Pancreas (tissue), 10 donors: ENCODE results near the gene MYL10. TPM values are rescaled to one million over a fixed set of nuclear protein-coding genes. Genes with fewer than 3 reads are reported as not detected.

Experiments used
- ATAC-seq, 4 donors: fragments of 200-7000 bp; cut with Tn5 transposase; one replicate each; pipeline versions ENCODE4 v1.8.0 to v1.9.1; 2020; ENCODE audit warnings: mild to moderate bottlenecking in 4 of 4, moderate library complexity in 4 of 4
- DNase-seq, 6 donors: peaks; one replicate each; pipeline ENCODE4 v3.0.0-alpha.2; 2020
- FAIRE-seq: peaks from 2 replicates; lab custom pipeline; 2012; peaks lifted over from hg19 to GRCh38; lab: Jason Lieb, UNC
- H3K27ac ChIP-seq, 4 donors: fragments of 200-600 bp; sonication (generic); 1 replicate in 3 of 4; 2 replicates in 1 of 4; pipeline versions ENCODE4 v1.5.0 to v1.8.0; 2020
- H3K27me3 ChIP-seq, 4 donors: fragments of 200-600 bp; one replicate each; pipeline ENCODE4 v1.8.0; 2021
- H3K36me3 ChIP-seq, 3 donors: fragments of 200-600 bp; sonication (generic) in 1 of 3; one replicate each; pipeline versions ENCODE4 v1.5.0 to v1.8.0; 2020 to 2021
- H3K4me1 ChIP-seq, 3 donors: fragments of 200-600 bp; one replicate each; pipeline ENCODE4 v1.8.0; 2021
- H3K4me3 ChIP-seq, 4 donors: fragments of 200-600 bp; sonication (generic) in 2 of 4; one replicate each; pipeline versions ENCODE4 v1.5.0 to v1.8.0; 2020 to 2021
- H3K9me3 ChIP-seq, 4 donors: fragments of 200-600 bp; one replicate each; pipeline ENCODE4 v1.8.0; 2021
- CTCF ChIP-seq, 4 donors: fragments of 200-600 bp; sonication (generic) in 3 of 4; IDR thresholded peaks; one replicate each; pipeline versions ENCODE4 v1.5.0 to v1.8.0; 2021; ENCODE audit warnings: antibody characterized with exemption in 4 of 4
- WGBS, 2 donors: extraction: QIAGEN DNeasy Blood & Tissue Kit; methylation state at CpG; one replicate each; pipeline ENCODE4 v1.1.7; 2013; 5-methylcytosine and 5-hydroxymethylcytosine counted together
- intact Hi-C, 3 donors: fragments of 100-400 bp; cut with DNase I; formaldehyde crosslinking; loops; one replicate each; pipeline versions ENCODE4 v1.11.1 to v1.14.2; 2022
- polyA plus RNA-seq, 2 donors: library from polyadenylated mRNA; stranded (reverse); fragments of 200-250 nt; gene quantifications; one replicate each; pipeline ENCODE4 v1.2.3, GENCODE V29; 2013
- total RNA-seq, 6 donors: library from RNA; stranded (reverse); fragmentation: NEBNext Ultra II Directional in 4 of 6; extraction: Animal tissue kit (Norgen Biotek cat#: 25700) in 4 of 6; gene quantifications; one replicate each; pipeline versions ENCODE4 v1.2.1 to v1.2.4, GENCODE V29; 2021 to 2023
- donor health status: healthy with polysubstance abuse.
- donor health status: DM: no; HTN: no; CAD: no; lungs with moderate emphysema.
- donor health status: DM: no; HTN: no; CAD: no.
- donor health status: control.
- donor health status: control.
- donor health status: Bipolar disorder and iron deficiency.
- donor health status: DM: yes; HTN: yes; CAD: no.
- donor health status: DM: no; HTN: no; CAD: no.
- donor health status: DM: no; HTN: no; CAD: no.
- donor health status: DM: yes; HTN: yes; CAD: no.

The MYL10 gene
- total and polyA plus RNA-seq, 8 donors, result not detected

GRCh38 chr7:101666741-101667140 lies 37.6 kb upstream of the MYL10 start:
- no peak for TF ChIP-seq CTCF (IDR thresholded peaks at IDR 0.05)
- no peak for ATAC-seq
- Histone ChIP-seq H3K36me3 (no peaks in the 10 kb centered on the region), H3K27me3 (no peaks in the 10 kb centered on the region), H3K4me3 (no peak overlapping the region), H3K27ac (no peak overlapping the region), H3K4me1 (no peaks in the 10 kb centered on the region), H3K9me3 (no peaks in the 10 kb centered on the region)
- DNase-seq, result no peak
- intact Hi-C loops, result no loop called here
- 74 to 83% methylated on average over 4 of the region's 4 CpGs for WGBS, 2 donors
- no peak for FAIRE-seq

- WGBS, 2 donors, result 71 to 84% methylated on average over 8 of the region's 8 CpGs
- Histone ChIP-seq H3K27me3 (no peaks in the 10 kb centered on the region), H3K4me3 (no peak overlapping the region), H3K27ac (no peak overlapping the region), H3K36me3 (no peaks in the 10 kb centered on the region), H3K4me1 (no peaks in the 10 kb centered on the region), H3K9me3 (no peaks in the 10 kb centered on the region)
- FAIRE-seq (no peak), ATAC-seq (no peak), DNase-seq (no peak)
- TF ChIP-seq CTCF (IDR thresholded peaks at IDR 0.05), result no peak
- intact Hi-C loops, result no loop called here
Observed at GRCh38 chr7:101666293-101666692, 37.2 kb upstream of the MYL10 start.

- no peak for ATAC-seq
- no peak for TF ChIP-seq CTCF (IDR thresholded peaks at IDR 0.05)
- no peaks in the 10 kb centered on the region for H3K4me1 ChIP-seq
- H3K9me3 ChIP-seq, result no peaks in the 10 kb centered on the region
- no peak for FAIRE-seq
- H3K27me3 ChIP-seq, result no peaks in the 10 kb centered on the region
- 64 to 74% methylated on average over 10 of the region's 10 CpGs for WGBS, 2 donors
- no peak for DNase-seq
- no peak overlapping the region for H3K27ac ChIP-seq
- H3K36me3 ChIP-seq, result no peaks in the 10 kb centered on the region
- intact Hi-C loops, result no loop called here
- H3K4me3 ChIP-seq, result no peak overlapping the region
Observed at GRCh38 chr7:101664893-101665471, 35.9 kb upstream of the MYL10 start.

GRCh38 chr7:101664436-101664835 lies 35.3 kb upstream of the MYL10 start:
- WGBS, 2 donors, result 36 to 50% methylated on average over 8 to 9 of the region's 9 CpGs
- intact Hi-C loops, result no loop called here
- no peak for TF ChIP-seq CTCF (IDR thresholded peaks at IDR 0.05)
- ATAC-seq, result no peak
- no peak for FAIRE-seq
- DNase-seq, result no peak
- Histone ChIP-seq H3K27me3 (no peaks in the 10 kb centered on the region), H3K36me3 (no peaks in the 10 kb centered on the region), H3K9me3 (no peaks in the 10 kb centered on the region), H3K27ac (no peak overlapping the region), H3K4me1 (no peaks in the 10 kb centered on the region), H3K4me3 (no peak overlapping the region)

GRCh38 chr7:101663747-101664146 lies 34.7 kb upstream of the MYL10 start:
- FAIRE-seq (no peak), ATAC-seq (no peak)

More at GRCh38 chr7:101663747-101664146, 34.7 kb upstream of the MYL10 start:
- TF ChIP-seq CTCF (IDR thresholded peaks at IDR 0.05), result no peak
- no peaks in the 10 kb centered on the region for H3K36me3 ChIP-seq
- H3K27ac ChIP-seq, result no peak overlapping the region
- no peaks in the 10 kb centered on the region for H3K27me3 ChIP-seq
- intact Hi-C loops, result no loop called here
- no peaks in the 10 kb centered on the region for H3K9me3 ChIP-seq
- H3K4me3 ChIP-seq, result no peak overlapping the region
- no peak for DNase-seq
- no peaks in the 10 kb centered on the region for H3K4me1 ChIP-seq
- 83 to 91% methylated on average over 6 of the region's 6 CpGs for WGBS, 2 donors
